Liver (tissue), 3 donors: ENCODE data around the gene SCGB2B2.

Experiments
- ATF3 ChIP-seq: IDR thresholded peaks from 2 replicates; pipeline ENCODE4 v1.6.1; 2016; ENCODE audit warnings: antibody characterized with exemption
- CTCF ChIP-seq: fragments of 150-350 bp; IDR thresholded peaks from 2 replicates; pipeline ENCODE4 v1.5.1; 2017; ENCODE audit warnings: improper control_type of control experiment, low read depth, low read length; ENCODE audit not compliant: missing input control
- FOXA1 ChIP-seq: IDR thresholded peaks from 2 replicates; pipeline ENCODE4 v1.6.1; 2016; ENCODE audit warnings: antibody characterized with exemption
- GABPA ChIP-seq, 2 donors: IDR thresholded peaks in 1 of 2; conservative IDR thresholded peaks in 1 of 2; 2 replicates each; pipeline ENCODE4 v1.6.1; 2016; ENCODE audit warnings: antibody characterized with exemption in 2 of 2, mild to moderate bottlenecking in 1 of 2, moderate library complexity in 1 of 2
- HNF4A ChIP-seq, 2 donors: conservative IDR thresholded peaks; 2 replicates each; pipeline ENCODE4 v1.6.1; 2016; ENCODE audit warnings: antibody characterized with exemption in 2 of 2, mild to moderate bottlenecking in 2 of 2
- MAX ChIP-seq: IDR thresholded peaks from 2 replicates; pipeline ENCODE4 v1.6.1; 2016; ENCODE audit warnings: antibody characterized with exemption
- REST ChIP-seq: IDR thresholded peaks from 2 replicates; pipeline ENCODE4 v1.6.1; 2016; ENCODE audit warnings: antibody characterized with exemption, mild to moderate bottlenecking
- SP1 ChIP-seq: IDR thresholded peaks from 2 replicates; pipeline ENCODE4 v1.6.1; 2018; ENCODE audit warnings: antibody characterized with exemption, mild to moderate bottlenecking
- TAF1 ChIP-seq: conservative IDR thresholded peaks from 2 replicates; pipeline ENCODE4 v1.6.1; 2016; ENCODE audit warnings: antibody characterized with exemption, mild to moderate bottlenecking
- ZBTB33 ChIP-seq: IDR thresholded peaks from 2 replicates; pipeline ENCODE4 v1.6.1; 2016; ENCODE audit warnings: antibody characterized with exemption
- donor health status: healthy.
- donor health status: healthy.

DNA sequence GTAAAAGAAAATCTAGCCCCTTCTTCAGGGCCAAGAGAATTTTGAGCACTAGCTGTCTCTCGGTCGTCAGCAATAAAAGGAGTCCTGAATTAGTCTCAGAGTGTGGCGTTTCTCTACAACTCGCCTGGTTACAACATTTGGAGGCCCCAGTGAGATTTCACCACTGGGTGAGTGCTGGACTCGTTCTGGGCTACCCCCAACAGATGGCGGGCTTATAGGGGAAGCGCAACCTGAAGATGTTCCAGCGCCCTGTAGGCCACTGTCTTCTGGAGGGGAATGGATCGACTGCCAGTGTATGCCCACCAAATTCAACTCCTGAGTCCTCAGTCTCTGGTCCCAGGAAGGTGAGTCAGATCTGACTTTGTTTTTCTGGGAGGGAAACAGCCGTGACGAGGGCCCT, 45.4 kb upstream of the SCGB2B2 start:
- TF ChIP-seq CTCF (no peak), TAF1 (no peak), HNF4A (conservative IDR thresholded peaks at IDR 0.05) (no peak), ZBTB33 (no peak), GABPA (IDR thresholded peaks at IDR 0.05 in 1 of 2, conservative IDR thresholded peaks at IDR 0.05 in 1 of 2) (no peak), REST (no peak), FOXA1 (no peak), ATF3 (no peak), MAX (no peak), SP1 (no peak)
